ENCODE data around the gene MEX3C. TPM values are rescaled to one million over a fixed set of nuclear protein-coding genes. Genes with fewer than 3 reads are reported as not detected.

MEX3C gene
- total RNA-seq, 1 donor from 2014 or later: 40.8 TPM

DNA sequence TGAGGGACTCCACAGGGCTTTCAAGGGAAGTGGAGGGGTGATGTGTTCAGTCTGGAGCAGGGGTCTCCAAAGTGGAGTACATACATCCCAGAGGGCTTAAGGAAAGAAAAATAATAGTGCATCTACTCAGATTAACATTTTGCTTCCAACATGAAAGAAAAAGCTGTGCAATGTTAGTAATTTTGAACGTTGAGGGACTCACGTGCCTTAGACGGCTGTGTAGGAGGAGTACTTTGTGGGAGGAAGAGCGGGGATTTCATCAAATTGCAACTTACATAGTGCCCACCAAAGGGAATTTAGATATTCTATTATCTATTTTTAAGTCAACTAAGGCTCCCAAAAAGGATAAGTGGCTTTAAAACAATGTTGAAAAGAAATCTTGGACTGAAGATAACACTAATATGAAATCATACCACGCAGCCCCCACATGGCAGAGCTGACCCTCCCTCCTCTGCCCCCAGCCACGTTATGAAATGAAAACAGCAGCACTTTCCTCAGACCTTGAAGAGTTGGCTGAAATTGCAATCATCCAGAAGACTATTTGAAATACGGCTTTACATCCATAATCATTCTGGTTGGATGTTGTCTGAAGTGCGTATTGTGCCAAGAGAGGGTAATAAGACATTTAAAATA is 42.9 kb downstream of the MEX3C start:
- no peak for DNase-seq (ENCODE audit: low read depth, low spot score)

DNA sequence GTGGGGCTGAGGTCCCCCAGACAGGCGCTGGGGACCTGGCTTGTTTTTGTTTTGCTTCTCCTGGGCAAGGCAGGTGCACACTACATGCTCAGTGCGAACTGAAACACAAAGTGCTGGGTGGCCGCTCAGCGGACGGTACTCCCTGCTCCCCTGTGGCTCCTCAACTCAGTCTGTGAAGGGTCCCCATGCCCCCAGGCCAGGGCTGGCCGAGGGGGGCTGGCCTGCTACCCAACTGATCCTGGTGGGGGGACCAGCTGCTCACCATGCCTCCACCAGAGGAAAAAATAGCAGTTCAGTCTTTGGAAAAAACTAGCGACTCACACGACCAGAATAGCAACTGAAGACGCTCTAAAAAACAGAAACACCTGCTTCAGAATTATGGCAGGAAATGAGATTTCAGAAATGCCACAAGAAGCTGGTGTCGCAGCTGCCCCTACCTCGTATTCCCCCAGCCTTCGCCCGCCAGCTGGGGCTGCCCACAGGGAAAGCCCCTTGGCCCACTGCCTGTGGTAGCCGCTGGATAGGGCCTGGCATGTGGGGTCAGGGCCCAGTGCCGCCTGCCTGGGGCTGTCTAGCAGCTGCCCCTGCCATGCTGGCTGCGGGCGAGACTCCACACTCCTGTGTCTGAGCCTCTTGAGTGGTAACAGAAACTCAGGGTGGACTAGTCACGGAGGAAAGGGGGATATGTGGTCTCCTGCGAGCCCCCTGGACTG is 43.7 kb downstream of the MEX3C start:
- no peak for DNase-seq (ENCODE audit: low read depth, low spot score)

DNA sequence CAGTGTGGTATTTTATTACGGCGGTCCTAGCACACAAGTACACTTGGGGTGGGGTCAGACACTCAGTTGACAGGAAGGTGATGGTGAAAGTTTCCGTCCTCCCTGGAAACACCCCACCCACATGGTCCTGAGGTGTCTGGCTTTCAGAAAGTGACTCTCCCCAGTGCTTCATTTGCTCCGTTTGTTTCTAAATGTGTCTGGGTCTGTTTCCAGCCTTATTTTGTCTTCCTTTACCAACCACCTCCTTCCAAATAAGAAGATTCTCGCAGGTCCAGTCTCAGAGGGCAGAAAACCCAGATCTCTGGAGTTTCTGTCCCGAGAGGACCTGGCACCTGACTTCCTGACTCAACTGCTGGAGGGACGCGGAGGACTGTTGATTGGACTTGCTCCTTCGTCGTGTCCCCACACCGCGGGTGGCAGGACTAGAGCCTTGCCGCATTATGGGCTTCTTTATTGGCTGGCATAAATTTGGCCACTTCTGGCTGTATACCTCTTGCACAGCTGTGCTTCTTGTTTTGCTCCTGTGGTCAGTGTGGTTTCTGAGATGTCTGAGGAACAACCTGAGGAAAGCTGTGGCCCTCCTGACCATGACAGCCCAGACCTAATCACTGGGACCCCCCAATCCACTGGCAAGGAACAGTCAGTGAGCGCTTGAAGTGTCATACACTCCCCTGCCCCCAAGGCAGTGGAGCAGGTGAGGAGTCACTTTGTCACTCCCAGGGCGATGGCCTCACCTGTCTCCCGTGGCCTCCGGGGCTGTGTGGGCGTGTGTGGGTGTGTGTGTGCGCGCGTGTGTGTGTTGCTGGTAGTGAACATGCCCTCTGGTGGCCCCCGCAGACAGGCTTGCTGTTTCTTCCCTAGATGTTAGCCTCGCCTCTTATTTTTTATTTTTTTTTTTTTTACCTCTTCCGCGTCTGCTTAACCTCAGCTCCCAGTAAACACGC is 45.6 kb downstream of the MEX3C start:
- DNase-seq (ENCODE audit: low read depth, low spot score): no peak

DNA sequence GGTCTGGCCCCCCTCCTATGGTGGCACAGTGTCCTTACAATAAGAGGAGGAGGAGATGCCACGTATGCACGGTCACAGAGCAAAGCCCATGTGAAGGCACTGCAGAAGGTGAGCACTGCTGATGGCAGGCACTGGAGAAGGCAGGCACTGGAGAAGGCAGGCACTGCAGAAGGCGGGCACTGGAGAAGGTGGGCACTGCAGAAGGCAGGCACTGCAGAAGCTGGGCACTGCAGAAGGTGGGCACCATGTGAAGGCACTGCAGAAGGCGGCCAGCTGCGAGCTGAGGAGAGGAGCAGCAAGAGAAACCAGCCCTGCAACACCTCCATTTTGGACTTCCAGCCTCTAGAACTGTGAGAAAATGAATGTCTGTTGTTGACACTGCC is 46.3 kb downstream of the MEX3C start:
- no peak for DNase-seq (ENCODE audit: low read depth, low spot score)

DNA sequence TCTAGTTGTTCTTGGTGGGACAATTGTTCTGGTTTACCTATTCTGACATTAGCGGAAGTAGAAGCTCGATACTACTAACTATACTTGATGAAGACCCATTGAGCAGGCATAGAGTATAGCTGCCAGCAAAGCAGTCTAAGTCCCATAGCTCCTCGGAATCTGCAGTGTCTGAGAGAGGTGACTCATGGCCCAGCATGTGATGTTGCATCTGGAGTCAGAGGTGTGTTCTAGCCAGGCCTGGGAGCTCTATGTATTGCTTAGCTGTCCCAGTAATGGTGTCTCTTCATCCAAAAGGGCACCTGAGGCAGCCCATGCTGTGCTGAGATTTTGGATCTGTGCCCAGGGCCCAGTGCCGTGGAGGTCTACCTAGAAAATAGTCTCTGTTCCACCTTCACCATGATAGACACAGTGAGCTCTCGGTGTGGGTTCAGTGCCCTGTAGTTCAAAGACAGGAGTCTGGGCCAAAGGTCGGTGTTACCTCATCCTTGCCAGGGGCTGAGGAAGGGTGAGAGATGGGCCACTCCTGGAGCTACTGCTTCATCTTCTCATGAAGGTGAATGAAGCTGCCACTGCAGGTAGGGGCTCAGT is 47.3 kb downstream of the MEX3C start:
- DNase-seq (ENCODE audit: low read depth, low spot score): no peak

DNA sequence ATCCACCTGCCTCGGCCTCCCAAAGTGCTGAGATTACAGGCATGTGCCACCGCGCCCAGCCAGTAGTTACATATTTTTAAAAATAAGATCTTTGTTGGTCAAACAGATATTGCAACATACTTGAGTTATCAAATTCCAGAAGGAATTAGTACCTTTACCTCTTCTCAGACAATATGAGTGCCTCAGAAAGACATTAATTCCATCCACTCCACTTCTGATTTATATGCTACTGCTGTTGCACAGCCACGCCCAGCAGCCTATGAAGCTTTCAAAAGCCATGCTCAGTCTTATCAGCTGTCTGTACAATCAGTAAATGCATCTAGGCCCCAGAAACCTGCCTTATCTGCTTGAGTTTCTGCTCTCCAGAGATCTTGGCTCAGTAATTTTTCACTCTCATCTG is 47.8 kb downstream of the MEX3C start:
- no peak for DNase-seq (ENCODE audit: low read depth, low spot score)

DNA sequence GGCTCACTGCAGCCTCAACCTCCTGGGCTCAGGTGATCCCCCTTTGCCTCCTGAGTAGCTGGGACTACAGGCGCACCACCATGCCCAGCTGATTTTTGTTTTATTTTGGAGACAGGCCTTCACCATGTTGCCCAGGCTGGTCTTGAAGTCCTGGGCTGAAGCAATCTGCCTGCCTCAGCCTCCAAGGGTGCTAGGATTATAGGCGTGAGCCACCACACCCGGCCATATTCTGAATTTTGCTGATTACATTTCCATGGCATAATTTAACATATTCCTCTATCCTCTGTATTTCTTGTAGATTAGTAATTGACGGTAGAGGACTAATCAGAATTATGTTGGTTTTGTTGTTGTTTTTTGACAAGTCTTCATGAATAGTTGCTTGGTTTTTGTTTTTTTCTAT is 50.6 kb downstream of the MEX3C start:
- DNase-seq (ENCODE audit: low read depth, low spot score): no peak

DNA sequence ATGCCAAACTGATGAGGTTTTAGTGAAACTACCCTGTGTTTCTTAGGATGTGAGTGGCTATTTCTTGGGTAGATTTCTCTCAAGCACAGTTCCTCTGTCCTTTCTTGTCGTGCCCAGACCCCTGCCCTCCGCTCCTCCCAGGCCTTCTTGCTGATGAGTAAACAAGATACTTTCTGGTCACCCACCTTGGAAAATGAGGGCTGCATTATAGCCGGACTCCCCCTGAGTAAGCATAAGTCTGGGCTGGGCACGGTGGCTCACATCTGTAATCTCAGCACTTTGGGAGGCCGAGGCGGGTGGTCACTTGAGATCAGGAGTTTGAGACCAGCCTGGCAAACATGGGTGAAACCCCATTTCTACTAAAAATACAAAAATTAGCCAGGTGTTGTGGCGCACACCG is 58.5 kb downstream of the MEX3C start:
- no peak for DNase-seq (ENCODE audit: low read depth, low spot score)

DNA sequence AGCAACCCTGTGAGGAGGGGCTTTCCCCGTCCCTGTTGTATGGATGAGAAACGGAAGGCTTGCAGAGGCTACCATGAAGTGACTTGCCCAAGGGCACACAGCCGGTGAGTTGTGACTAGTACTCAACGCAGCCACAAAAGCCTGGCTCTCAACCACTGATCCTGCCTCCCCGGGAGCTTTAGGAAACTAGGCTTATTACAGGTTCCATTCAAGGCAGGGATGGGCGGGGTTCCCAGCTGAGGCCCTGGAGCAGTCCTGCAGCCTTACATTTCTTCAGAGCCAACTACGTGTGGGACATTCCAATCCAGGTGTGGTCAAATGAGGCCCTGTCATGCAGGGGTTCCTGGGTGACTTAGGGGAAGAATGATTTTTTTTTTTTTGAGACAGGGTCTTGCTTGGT is 59.6 kb downstream of the MEX3C start:
- DNase-seq (ENCODE audit: low read depth, low spot score): no peak

DNA sequence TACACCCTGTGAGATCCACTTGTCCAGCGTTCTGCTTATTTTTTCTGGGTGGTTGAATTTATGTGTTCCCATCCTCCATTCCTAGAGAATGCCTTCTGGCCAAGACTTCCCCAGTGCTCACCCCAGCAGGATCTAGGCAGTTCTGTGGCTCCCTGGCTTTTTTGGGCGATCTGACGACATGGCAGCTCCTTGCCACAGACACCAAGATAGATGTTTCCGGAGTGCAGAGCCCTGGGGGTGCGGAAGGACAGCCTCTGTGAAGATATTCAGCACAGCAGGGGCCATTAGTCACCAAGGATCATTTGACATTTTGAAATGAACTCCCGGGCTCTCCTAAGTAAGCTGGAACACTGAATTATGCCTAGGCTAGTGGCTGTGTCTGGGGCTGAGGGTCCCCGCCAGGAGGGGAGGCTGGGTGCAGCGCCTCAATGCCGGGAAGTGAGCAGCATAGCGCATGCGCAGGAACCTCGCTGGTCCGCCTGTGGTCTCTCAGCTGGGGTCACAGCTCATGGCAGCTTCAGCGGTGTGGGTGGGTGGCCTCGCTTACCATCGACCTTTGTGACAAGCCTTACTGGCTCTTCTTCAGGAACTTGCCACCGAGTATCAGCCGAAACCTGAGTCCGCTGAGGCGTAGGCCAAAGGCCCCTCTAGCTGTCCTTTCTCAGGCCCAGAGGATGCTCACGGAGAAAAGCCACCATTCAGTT is 60.3 kb downstream of the MEX3C start:
- no peak for DNase-seq (ENCODE audit: low read depth, low spot score)

DNA sequence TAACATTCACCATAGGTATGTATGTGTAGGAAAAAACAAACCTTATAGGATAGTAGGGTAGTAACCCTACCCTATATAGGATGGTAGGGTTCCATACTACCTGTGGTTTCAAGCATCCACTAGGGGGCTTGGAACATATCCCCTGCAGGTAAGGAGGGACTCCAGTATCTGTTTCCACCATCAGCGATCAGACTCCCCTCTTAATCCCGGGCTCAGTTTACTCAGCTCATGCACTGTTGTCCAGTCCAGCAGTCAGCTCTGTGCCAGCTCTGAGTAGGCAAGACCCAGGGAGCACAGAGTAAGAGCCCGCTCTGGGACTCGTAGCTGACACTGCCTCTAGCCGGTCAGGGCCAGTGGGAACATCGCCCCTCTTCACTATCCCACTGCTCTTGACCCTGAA is 61.7 kb downstream of the MEX3C start:
- no peak for DNase-seq (ENCODE audit: low read depth, low spot score)

DNA sequence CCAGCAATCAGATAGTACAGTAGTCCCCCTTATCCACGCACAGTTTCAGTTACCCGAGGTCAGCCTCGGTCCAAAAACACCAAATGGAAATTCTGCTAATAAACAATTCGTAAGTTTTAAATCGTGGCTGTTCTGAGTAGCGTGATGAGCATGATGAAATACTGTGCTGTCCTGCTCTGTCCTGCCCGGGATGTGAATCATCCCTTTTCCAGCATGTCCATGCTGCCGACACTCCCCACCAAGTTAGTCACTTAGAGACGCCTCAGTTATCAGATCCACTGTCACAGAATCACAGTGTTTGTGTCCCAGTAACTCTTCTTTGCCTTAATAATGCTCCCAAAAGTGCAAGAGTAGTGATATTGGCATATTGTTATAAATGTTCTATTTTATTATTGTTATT is 62.1 kb downstream of the MEX3C start:
- DNase-seq (ENCODE audit: low read depth, low spot score): no peak

DNA sequence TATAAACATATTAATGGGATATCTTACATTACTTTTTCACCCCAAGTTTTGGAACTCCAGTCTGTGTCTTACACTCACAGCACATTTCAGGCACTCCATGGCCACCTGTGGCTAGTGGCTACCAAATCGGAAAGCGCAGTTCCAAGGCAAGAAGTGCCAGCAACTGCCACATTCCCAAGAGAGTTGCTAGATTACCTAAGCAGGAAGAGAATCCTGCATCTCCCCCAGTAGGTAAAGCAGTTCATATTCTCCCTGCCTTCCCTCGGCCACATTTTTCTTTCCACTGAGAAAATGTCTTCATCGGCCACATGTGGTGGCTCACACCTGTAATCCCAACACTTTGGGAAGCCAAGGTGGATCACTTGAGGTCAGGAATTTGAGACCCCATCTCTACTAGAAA is 62.8 kb downstream of the MEX3C start:
- no peak for DNase-seq (ENCODE audit: low read depth, low spot score)

DNA sequence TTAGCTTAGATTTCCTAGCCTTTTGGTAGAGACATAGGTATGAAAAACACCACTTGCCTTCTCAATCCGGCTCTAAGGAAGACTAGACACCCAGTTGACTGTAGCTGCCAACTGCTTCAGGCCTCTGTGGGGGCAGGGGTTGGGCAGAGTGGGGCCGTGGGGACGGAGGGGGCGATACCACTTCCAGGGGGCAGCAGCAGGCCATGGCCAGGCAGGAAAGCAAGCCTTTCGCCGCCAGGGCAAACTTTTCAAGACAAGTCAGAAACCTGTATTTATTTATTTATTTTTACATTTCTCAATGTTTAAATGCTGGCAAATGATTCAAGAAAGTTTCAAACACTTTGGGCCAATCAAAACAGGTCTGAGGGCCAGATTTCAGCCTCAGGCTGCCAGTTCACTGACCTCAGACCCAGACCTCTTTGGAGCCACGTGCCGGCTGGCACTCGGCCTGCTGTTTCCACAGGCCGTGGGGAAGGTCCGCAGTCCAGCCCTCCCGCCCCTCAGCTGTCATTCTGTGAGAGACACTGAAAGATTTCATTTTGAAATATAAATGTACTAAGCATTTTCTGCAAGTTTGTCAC is 63.8 kb downstream of the MEX3C start:
- no peak for DNase-seq (ENCODE audit: low read depth, low spot score)

DNA sequence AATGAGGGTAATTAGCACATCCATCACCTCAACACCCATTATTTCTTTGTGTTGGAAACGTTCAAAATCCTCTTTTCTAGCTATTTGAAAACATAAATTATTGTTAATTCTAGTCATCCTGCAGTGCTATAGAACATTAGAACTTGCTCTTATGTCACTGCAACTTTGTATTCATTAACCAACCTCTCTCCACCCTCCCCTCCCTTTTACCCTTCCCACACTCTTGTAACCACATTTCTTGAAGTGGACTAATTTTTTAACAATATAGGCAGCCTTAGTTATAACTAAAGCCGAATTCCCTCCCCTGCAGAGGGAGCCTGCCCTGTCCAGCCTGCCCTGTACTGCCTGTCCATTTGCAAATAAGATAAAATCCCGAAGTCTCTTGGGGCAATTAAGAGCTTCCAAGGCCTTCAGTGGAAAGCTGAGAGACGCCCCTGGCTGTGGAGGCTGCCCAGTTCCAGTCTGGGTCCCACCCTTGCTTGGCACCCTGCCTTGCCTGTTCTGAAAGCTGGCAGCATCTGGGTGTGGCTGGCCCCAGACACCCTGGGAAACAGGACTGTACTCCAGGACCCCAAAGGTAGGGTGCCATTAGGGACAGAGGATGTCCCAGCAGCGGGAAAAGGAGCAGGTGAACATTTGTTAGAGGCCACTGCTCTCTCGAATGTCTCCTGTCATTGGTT is 65.1 kb downstream of the MEX3C start:
- DNase-seq (ENCODE audit: low read depth, low spot score): no peak

DNA sequence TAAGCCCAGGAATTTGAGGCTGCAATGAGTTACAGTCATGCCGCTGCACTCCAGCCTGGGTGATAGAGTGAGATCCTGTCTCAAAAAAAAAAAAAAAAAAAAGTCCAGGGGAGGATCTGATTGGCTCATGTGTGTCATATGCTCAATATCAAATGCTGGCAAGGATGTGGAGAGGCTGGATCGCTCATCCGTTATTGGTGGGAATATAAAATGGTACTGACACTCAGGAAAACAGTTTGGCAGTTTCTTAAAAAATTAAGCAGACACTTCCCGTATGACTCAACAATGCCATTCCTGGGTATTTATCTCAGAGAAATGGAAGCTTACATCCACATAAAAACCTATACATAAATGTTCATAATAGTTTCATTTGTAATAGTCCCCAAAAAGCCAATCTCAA is 68.9 kb downstream of the MEX3C start:
- peak; percentile 40 for DNase-seq (ENCODE audit: low read depth, low spot score)

DNA sequence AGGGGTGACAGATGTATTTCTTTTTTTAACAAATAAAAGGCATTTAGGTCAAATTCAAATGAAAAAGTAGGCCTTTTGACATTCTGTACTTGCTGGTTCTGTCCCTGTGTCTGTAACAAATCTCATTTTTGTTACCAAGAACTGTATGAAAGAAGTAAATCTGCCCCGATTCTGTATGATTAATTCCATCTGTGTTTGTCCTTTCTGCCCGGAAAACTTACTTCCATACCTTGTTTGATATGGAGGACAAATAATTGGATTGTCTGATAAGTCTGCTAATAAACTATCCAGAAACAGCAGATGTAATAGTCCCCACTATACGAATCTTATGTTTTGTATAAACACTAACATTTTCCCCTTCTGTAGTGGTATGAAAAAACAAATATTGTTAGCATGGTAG is 69.8 kb downstream of the MEX3C start:
- DNase-seq (ENCODE audit: low read depth, low spot score): no peak

DNA sequence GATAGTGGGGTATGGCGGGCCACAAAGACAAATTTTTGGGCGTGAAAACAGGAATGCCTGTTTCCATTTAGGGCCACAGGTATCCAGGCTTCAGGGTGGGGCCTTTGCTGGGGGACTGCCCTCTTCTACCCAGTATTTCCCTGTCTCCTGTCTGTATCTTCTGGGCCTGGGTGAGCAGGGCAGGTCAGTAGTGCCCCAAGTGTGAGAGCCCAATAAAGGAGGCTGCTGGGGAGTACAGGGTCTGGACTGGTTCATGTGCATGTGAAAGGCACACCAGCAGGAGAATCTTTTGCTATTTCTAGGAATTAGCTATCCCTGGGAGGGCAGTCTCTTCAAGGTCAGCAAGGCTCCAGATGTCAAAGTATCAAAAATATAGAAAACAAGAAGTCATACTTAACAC is 71.5 kb downstream of the MEX3C start:
- no peak for DNase-seq (ENCODE audit: low read depth, low spot score)
